GM12875 (cell line): ENCODE measurements around the gene KDM6B.

Experiments used
- H3K4me3 ChIP-seq: one replicate; pipeline ENCODE4 v1.5.1; 2011; ENCODE audit warnings: low read depth, low read length, control low read depth
- CTCF ChIP-seq: IDR thresholded peaks from 2 replicates; pipeline ENCODE4 v1.5.1; 2011; ENCODE audit warnings: low read depth, mild to moderate bottlenecking, control low read depth, inconsistent platforms, low read length, moderate library complexity, borderline replicate concordance; ENCODE audit not compliant: insufficient read depth

The KDM6B gene

DNA sequence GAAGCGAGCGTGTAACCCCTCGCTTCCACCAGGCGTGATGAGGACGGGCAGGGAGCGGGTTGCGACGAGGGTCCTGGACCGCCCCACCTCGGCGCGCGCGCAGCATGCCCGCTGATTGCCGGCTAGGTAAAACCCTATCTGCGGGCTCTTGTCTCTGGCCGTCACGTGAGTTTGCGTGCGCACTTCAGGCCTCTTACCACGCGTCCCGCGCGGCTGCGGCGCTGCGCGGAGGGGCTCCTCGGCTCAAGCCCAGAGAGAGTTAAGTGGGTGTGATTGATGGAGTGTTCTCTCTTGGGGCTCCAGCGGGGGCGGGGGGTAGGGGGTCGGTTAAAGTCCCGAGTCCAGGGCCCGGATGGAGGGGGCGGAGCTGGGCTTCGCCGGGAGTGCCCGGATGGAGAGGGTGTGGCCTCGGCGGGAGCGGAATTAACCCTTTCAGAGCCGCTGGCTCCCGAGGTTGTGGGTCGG lies 7.9 kb downstream of the KDM6B start:
- TF ChIP-seq CTCF = no peak
- peak overlapping the region; percentile 91 for H3K4me3 ChIP-seq

DNA sequence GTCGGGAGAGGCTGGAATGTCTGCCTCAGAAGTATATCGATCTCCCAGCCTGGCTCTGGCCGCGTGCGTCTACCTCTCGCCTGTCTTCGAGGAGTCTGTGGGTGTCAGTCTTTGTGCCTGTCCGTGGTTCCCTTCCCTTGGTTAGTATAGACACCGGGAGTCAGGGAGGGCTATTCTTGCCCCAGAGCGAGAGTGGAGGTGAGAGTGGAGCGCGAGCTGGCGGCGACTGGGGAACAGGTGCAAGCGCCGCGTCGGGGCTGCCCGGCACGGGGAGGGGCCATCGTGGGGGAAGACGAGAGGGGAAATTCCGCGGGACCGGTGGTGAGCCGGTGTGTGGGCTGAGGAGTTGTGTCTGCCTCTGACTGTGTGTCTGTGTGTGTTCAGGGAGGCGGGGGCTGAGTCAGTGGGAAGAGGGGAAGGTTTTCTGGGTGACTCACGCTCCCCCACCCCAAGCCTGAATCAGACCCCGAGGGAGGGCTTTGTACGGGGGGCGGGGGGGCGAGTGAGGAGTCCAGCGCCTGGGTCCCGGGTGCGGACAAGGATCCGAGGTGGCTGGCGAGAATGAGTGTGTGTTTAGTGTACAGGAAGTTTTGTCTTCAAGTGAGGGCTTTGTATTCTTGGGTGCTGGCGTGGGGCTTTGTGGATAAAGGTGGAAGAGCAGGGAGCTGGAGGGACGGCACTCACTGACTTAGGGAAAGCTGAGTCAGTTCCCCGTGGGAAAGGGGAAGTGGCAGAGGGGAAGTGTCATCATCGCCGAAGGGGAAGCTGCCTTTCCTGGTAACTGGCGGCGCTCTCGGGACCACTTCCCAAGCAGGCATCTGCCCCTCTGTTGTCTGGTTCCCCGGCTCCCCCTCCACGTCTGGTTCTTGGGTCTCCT lies 8.6 kb downstream of the KDM6B start:
- H3K4me3 ChIP-seq = peak overlapping the region; percentile 91
- no peak for TF ChIP-seq CTCF

- peak overlapping the region; percentile 91 for H3K4me3 ChIP-seq
Observed at GRCh38 chr17:7843257-7843535, 9.2 kb downstream of the KDM6B start.

DNA sequence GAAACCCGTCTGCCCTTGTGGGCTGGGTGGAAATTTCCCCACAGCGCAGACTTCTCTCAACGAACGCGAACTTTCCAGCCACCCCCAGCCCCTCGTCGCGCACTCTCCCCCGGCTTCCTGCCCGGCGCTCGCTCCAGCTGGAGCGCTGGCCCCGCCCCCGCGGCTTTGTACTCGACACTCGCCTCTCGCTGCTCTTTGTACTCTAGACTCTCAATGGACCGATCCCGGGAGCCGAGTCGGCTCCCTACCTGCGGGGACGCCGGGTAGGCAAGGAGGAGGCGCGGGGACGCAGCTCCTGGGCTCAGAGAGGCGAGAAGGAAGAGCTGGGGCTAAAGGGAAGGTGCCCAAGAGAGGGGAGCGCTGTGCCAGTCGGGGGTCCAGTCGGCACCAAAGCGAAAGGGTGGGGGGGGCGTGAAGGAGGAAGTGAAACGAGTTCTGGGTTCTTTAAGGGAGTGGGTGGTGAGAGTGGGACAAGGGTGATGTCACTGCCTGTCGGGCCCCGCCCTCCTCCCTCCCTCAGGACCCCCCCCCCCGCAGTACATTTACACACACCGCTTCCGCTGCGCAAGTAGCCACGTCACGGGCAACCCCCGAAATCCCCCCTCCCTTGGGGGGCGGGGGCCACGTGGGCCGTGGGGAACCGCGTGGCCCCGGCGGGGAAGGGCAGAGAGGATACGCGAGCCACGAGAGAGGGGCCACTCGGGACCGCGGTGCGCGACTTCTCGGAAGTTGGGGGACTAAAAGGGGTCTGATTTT lies 9.7 kb downstream of the KDM6B start:
- peak overlapping the region; percentile 91 for H3K4me3 ChIP-seq
- TF ChIP-seq CTCF = 0 out of 2 replicates have a peak, but pooled peaks have one; percentile 1

More at GRCh38 chr17:7843257-7843535, 9.2 kb downstream of the KDM6B start:
- no peak for TF ChIP-seq CTCF

DNA sequence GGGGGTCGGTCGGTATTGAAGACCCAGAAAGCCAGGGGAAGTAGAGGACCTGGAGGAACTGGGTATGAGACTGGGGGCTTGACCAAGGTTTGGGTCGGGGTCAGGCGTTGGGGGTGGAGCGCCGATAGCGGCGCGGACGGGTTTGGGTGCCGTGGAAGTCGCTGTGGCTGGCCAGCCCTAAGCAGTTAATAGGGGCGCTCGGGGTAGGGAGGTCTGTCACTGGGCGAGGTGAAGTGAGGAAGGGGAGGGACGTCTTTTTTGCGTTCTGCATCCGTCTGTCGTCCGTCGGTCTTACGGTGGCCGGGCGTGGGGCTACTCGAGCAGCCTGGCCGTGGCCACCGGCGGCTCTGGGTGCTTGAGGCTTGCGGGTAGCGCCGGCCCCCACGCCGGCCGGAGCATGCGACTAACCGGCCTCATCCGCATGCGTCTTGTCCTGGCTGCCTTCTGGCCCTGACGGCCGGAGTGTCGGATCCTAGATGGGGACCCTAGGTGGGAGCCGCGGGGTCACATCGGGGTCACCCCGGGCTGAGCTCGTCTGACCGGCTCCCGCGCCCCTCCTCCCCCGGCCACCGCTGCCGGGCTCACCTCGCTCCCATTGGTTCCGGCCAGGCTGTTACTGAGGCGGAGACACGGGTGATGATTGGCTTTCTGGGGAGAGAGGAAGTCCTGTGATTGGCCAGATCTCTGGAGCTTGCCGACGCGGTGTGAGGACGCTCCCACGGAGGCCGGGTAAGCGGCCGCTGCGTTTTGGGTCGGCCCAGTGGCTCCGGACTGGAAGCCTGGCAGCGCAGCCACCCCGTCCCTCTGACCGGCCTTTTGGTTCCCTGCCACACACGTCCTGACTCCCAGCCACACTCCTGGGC lies 10.5 kb downstream of the KDM6B start:
- H3K4me3 ChIP-seq = peak overlapping the region; percentile 91
- no peak for TF ChIP-seq CTCF

- H3K4me3 ChIP-seq = peak overlapping the region; percentile 91
- no peak for TF ChIP-seq CTCF
Observed at GRCh38 chr17:7845359-7846062, 11.5 kb downstream of the KDM6B start.
